GM19193 (cell line): ENCODE measurements around the gene FOXP4.

Experiments
- POLR2A ChIP-seq: IDR thresholded peaks from 4 replicates; pipeline ENCODE4 v1.6.1; 2011; ENCODE audit not compliant: insufficient read depth, insufficient read length; ENCODE audit errors: extremely low read depth

The FOXP4 gene

GRCh38 chr6:41638935-41639808 is 93.0 kb downstream of the FOXP4 start:
- TF ChIP-seq POLR2A: no peak

DNA sequence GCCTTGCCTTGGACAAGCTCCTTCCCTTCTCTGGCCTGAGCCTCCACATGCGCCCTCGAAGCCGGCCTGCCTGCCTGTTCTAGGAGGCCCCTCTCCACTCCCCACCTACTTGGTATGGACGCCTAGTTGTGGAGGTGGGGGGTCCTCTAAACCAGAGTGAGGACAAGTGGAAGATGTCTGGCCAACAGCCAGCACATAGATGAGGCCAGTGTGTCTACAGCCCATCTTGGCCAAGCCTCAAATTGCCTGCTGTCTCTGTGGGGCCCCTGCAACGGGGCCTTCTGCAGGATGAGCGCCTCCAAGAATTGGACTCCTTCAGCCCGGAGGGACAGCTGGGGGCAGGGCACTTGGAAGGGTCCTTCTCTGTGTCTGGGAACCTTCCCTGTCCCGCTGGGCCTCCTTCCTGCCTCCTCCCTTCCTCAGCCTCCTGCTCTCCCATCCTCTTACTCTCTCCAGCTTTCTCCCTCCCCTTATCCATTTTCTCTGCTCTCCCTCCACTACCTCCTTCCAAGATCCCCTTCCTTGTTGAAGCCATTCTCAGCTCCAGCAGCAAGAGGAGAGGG is 93.7 kb downstream of the FOXP4 start:
- no peak for TF ChIP-seq POLR2A

DNA sequence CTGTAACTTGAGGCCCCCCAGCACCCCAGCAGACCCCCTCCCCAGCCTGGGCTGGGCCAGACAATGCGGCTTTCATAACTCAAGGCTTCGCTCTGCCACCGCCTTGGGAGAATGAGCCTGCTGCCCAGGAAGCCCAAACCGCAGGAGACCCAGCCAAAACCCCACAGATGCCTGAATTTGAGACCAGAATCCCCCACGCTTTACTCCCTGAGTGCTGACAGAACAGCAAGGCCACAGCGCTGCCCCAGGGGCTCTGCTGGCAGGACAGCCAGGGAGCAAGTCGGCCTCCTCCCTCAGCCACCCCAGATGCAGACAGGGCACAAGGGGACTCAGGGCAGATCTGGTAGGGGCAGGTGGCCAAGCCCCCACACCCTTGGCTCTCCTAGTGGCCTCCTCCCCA is 94.2 kb downstream of the FOXP4 start:
- TF ChIP-seq POLR2A: no peak

DNA sequence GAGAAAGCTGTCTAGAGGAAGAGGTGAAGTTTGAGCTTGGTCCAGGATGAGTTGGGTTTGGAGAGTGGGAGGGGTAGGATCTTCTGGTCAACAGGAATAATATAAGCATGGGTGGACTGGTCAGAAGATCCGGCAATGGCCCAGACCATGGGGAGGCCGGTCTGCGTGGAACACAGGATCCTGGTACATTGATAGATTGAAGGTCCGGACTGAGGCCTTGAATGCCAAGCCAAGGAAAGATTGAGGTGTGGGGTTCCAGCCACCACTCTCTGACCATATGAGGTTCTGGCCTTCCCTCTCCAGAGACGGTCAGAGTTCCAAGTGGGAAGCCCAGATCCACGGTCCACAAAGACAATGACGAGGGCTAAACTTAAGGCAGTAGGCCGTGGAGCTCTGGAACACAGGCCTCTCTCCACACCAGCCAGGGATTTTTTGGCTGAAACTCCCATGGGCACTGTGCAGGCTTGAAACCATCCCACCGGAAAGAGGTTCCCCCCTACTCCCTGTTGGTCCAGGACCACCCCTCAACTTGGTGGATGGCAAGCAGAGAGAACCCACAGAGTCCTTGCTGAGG is 95.3 kb downstream of the FOXP4 start:
- TF ChIP-seq POLR2A: no peak

DNA sequence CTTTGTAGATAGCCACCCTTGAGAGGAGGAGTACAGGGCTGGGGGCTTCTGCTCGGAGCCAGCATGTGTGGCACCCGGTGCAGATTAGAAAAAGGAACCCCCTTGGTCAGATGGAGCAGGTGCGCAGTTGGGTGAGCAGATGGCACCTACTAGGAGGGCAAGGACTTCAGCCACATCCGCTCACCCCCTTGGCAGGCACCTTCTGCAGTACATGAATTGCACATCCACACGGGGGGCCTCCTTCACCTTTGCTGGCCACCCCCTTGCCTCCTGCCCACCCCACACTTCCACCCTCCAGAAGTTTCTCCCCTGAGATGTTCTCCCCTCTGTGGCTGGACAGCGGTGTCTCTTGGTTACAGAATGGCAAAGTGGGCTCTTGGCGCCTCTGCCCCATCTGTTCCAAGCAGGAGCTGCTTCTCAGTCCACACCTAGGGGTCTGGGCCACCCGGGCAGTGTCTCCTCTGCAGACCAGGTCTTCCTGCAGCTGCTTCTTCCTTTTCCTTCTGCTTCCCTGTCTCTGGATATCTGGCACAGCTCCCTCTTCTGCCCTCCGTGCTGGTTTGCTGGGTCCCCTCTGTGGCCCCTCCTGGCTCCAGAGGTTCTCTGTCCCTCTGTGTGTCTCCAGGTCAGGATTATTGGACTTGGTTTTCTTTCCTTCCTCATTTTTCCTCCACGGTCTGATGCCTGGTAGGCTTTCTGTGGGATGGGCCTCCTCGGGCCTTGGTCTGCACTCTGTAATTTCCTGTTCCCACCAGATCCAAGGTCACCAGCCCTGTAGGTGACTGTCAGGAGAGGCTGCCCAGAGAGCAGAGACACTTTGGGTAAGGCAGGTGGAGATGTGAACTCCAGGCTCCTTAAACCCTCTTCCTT is 96.1 kb downstream of the FOXP4 start:
- no peak for TF ChIP-seq POLR2A

DNA sequence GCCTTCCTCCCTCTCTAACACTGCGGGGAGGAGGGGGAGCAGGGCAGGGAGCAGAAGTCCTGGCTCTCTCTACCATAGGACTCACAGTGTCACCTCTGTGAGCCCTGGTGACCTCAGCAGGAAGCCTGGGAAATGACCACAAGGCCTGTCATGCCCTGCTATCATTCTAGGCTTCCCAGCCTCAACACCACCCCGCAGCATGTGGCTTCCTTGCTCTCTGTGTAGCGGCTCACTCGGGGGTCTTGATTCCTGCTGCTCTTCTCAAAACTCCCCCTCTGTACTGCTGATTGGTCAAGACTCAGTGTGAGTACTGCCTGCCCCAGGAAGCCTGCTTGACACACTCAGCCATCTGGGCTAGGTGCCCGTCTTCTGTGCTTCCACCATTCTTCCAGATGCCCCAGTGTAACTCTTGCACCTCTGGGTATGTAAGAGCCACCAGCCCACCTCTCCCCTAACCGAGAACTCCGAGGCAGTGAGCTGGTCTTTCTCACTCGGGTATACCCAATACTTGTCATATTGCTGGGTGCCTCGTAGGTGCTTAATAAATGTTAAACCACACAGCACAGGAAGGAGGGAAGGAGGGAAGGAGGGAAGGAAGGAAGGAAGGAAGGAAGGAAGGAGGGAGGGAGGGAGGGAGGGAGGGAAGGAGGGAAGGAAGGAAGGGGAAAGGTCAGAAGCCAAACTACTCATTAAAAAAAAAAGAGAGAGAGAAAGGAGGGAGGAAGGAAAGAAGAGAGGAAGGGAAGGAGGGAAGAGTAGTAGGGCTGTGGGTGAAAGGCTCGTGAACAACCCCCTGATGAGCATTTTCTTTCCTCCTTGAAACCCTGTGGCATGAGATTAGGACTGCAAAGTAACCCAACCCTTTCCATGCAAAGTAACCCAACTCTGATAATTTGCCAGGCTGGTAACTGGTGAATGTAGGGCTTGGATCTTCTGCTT is 97.0 kb downstream of the FOXP4 start:
- TF ChIP-seq POLR2A: no peak

- no peak for TF ChIP-seq POLR2A
Measured at GRCh38 chr6:41643899-41644269, 97.7 kb downstream of the FOXP4 start.

- TF ChIP-seq POLR2A: no peak
Measured at GRCh38 chr6:41644297-41644879, 98.2 kb downstream of the FOXP4 start.

- no peak for TF ChIP-seq POLR2A
Measured at GRCh38 chr6:41645007-41645618, 98.9 kb downstream of the FOXP4 start.

DNA sequence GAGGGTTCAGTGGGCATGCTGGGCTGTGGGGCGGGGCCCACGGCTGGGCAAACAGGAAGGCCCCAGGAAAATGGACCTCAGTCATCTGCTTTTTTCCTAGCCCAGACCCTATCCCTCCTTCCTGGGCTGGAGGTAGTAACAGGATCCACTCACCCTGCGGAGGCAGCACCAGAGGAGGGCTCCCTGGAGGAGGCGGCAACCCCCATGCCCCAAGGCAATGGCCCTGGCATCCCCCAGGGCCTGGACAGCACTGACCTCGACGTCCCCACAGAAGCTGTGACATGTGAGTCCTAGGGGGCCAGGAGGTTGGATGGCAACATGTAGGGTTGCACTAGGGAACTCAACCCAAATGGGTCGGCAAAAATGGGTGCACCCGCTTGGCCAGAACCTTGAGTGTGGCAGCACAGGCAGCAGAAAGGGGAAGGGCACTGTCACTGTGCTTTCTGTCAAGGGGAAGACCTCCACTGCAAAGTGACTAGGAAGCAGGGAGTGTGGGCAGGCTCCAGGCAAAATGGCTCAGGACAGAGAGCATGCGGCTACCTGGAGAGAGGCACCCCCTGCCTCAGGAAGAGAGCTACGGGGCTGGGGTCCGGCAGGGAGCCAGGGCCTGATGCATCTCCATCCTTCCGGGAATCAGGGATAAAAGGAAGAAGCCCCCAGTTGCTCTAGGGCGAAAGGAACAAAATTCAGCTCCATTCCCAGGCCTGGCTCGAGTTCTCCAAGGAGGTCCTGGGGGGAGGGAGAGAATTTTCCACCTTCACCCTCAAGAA is 100.0 kb downstream of the FOXP4 start:
- no peak for TF ChIP-seq POLR2A

DNA sequence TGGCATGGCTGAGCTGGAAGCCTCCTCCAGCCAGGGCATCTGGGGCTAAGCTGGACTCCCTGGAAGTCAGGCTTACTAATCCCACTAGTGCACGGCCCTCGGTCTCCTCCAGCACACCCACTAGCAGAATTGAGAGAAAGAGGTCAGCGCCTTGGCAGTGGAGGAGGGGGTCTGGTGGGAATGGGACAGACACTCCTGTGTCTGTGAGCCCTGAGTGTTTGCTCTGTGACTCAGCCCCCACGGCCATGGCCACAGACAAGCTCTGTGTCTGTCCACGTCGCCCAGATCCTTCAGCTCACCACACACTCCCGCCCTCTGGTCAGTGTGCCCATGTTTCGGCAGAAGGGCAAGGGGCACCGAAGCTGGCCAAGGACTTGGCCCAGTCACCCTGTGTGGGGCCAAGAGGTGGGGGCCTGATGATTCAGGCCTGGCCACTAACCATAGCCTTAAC is 100.9 kb downstream of the FOXP4 start:
- TF ChIP-seq POLR2A: no peak

GRCh38 chr6:41648070-41648585 is 101.9 kb downstream of the FOXP4 start:
- TF ChIP-seq POLR2A: no peak
